ENCODE results near the gene EXOC6B. TPM values are rescaled to one million over a fixed set of nuclear protein-coding genes. Genes with fewer than 3 reads are reported as not detected.

EXOC6B gene
- total and polyA plus RNA-seq, 2 of the 8 experiments (the other 6 are each of a cell fraction or from before 2014, with no cell fraction given), result 13.5 to 33.0 TPM

DNA sequence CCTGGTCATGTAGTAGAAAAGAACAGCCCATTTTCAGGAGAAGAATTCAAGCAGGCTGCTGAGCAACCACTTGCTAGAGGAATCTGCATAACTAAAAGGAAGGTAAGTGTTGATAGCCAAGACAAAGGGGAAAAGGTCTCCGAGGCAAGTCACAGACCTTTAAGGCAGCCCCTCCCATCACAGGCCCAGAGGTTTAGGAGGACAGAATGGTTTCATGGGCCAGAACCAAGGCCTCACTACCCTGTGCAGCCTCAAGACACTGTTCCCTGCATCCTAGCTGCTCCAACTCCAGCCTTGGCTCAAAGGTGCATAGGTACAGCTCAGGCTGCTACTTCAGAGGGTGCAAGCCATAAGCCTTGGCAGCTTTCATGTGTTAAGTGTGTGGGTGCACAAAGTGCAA is 439.5 kb downstream of the EXOC6B start (continued):
- no peak for TF ChIP-seq KDM4A (IDR thresholded peaks at IDR 0.05; ENCODE audit: low read depth, low read length, severe bottlenecking)
- no peak for TF ChIP-seq KDM1A (IDR thresholded peaks at IDR 0.05; ENCODE audit: borderline replicate concordance, low read length)
- no peak for TF ChIP-seq SIN3A (conservative IDR thresholded peaks at IDR 0.05 in 1 of 2, IDR thresholded peaks at IDR 0.05 in 1 of 2; ENCODE audit: low read depth in 1 of 2, low read length in 2 of 2)
- no peak for TF ChIP-seq POLR2A (IDR thresholded peaks at IDR 0.05; ENCODE audit: control extremely low read depth in 1 of 2, low read depth in 2 of 2, low read length in 2 of 2)
- TF ChIP-seq EP300 (IDR thresholded peaks at IDR 0.05; ENCODE audit: borderline replicate concordance in 1 of 2, low read depth in 2 of 2, low read length in 2 of 2), result no peak
